K562 (cell line): ENCODE data around the gene USP10. TPM values are rescaled to one million over a fixed set of nuclear protein-coding genes. Genes with fewer than 3 reads are reported as not detected.

Experiments
- ATAC-seq: fragments of 200-7000 bp; cut with Tn5 transposase; 3 replicates; pipeline ENCODE4 v1.9.1; 2020; ENCODE audit warnings: moderate library complexity
- BruUV-seq: library from RNA; stranded (reverse); fragments of 400-500 nt; replicated peaks from 2 replicates; lab custom pipeline; 2021; lab: Mats Ljungman, UMichigan
- CTCF ChIA-PET: fragments of 300-600 bp; formaldehyde crosslinking; extraction: SDS; loops from one replicate; lab custom pipeline; 2021; ENCODE audit warnings: low intra/inter-chr PET ratio; lab: Yijun Ruan, JAX
- POLR2A ChIA-PET: fragments of 300-600, 350-650 bp; sonication (Branson Sonifier 250); formaldehyde crosslinking; extraction: SDS; loops from one replicate; lab custom pipeline; 2021; ENCODE audit warnings: antibody characterized with exemption, inconsistent platforms; lab: Yijun Ruan, JAX
- DNase-seq, 4 experiments: peaks; one replicate each; pipeline versions ENCODE4 v3.0.0 to v3.0.0-alpha.2; 2011 to 2018; ENCODE audit warnings: low spot score in 3 of 4, mixed read lengths in 3 of 4; ENCODE audit errors: extremely low read depth in 1 of 4
- FAIRE-seq: peaks from 2 replicates; lab custom pipeline; 2011; peaks lifted over from hg19 to GRCh38; lab: Jason Lieb, UNC
- H2AFZ ChIP-seq: 2 replicates; pipeline ENCODE4 v1.6.0; 2011; ENCODE audit warnings: low read depth, low read length, control low read depth, inconsistent platforms
- H3K27ac ChIP-seq: fragments of 200-600 bp; 3 replicates; pipeline ENCODE4 v1.8.0; 2011; ENCODE audit warnings: low read depth, mild to moderate bottlenecking, control low read depth, inconsistent platforms, low read length, moderate library complexity, mixed read lengths; ENCODE audit errors: extremely low read depth
- H3K27me3 ChIP-seq, 2 experiments: fragments of 300-600 bp in 1 of 2; 2 replicates in 1 of 2; 3 replicates in 1 of 2; pipeline versions ENCODE4 v1.6.0 to v1.8.0; 2011; ENCODE audit warnings: inconsistent platforms in 2 of 2, low read length in 2 of 2, mild to moderate bottlenecking in 1 of 2, mixed read lengths in 1 of 2, moderate library complexity in 1 of 2; ENCODE audit not compliant: control insufficient read depth in 2 of 2, insufficient read depth in 2 of 2
- H3K36me3 ChIP-seq: fragments of 300-600 bp; 3 replicates; pipeline ENCODE4 v1.8.0; 2011; ENCODE audit warnings: mild to moderate bottlenecking, low read length, inconsistent platforms; ENCODE audit not compliant: control insufficient read depth, insufficient read depth
- H3K4me1 ChIP-seq, 2 experiments: fragments of 200-600 bp in 1 of 2; replicated peaks in 1 of 2; 2 replicates in 1 of 2; 3 replicates in 1 of 2; pipeline versions ENCODE4 v1.5.1 to v1.8.0; 2011; ENCODE audit warnings: inconsistent platforms in 2 of 2, low read length in 2 of 2, mild to moderate bottlenecking in 1 of 2, mixed read lengths in 1 of 2, moderate library complexity in 1 of 2; ENCODE audit not compliant: control insufficient read depth in 2 of 2, insufficient read depth in 2 of 2
- H3K4me2 ChIP-seq: 2 replicates; pipeline ENCODE4 v1.6.1; 2011; ENCODE audit warnings: low read length, control low read depth, inconsistent platforms, mixed read lengths; ENCODE audit not compliant: insufficient read depth
- H3K4me3 ChIP-seq: fragments of 200-600 bp; sonication (generic), shearing (Covaris generic); 2 replicates; pipeline ENCODE4 v1.5.1; 2016; ENCODE audit warnings: control low read depth, inconsistent platforms
- H3K79me2 ChIP-seq: fragments of 200-600 bp; 3 replicates; pipeline ENCODE4 v1.8.0; 2011; ENCODE audit warnings: low read length, inconsistent platforms; ENCODE audit not compliant: control insufficient read depth, insufficient read depth
- H3K9ac ChIP-seq, 2 experiments: 2 replicates each; pipeline versions ENCODE4 v1.6.0 to v1.6.1; 2011; ENCODE audit warnings: low read depth in 2 of 2, low read length in 2 of 2, control low read depth in 1 of 2, inconsistent platforms in 1 of 2, mild to moderate bottlenecking in 1 of 2, mixed read lengths in 1 of 2; ENCODE audit not compliant: insufficient read depth in 1 of 2
- H3K9me1 ChIP-seq: one replicate; pipeline ENCODE4 v1.6.0; 2011; ENCODE audit warnings: inconsistent platforms, mild to moderate bottlenecking, low read length, moderate library complexity; ENCODE audit not compliant: control insufficient read depth, insufficient read depth
- H3K9me3 ChIP-seq: replicated peaks from 2 replicates; pipeline ENCODE4 v1.5.1; 2011; ENCODE audit warnings: low read depth, low read length, inconsistent platforms; ENCODE audit not compliant: control insufficient read depth, insufficient read depth
- H4K20me1 ChIP-seq: replicated peaks from 2 replicates; pipeline ENCODE4 v1.6.1; 2011; ENCODE audit warnings: low read length, inconsistent platforms, mixed read lengths; ENCODE audit not compliant: control insufficient read depth, insufficient read depth
- CBX2 ChIP-seq: fragments of 200-600 bp; sonication (generic); IDR thresholded peaks from one replicate; pipeline ENCODE4 v1.6.1; 2012; ENCODE audit warnings: mild to moderate bottlenecking, low read length, inconsistent platforms; ENCODE audit not compliant: insufficient read depth, poor library complexity, severe bottlenecking
- HSF4 ChIP-seq: fragments of 250-450 bp; sonication (Bioruptor Pico); IDR thresholded peaks from 2 replicates; pipeline ENCODE4 v2.1.2; 2022; ENCODE audit warnings: mild to moderate bottlenecking, moderate library complexity, borderline replicate concordance
- KLF1 ChIP-seq: fragments of 450-650 bp; IDR thresholded peaks from 2 replicates; pipeline ENCODE4 v1.6.1; 2016; ENCODE audit warnings: missing genetic modification characterization, missing compliant biosample characterization
- NR2F6 ChIP-seq: fragments of 450-650 bp; formaldehyde crosslinking; IDR thresholded peaks from 2 replicates; pipeline ENCODE4 v1.4.0; 2020; ENCODE audit warnings: mild to moderate bottlenecking
- RNF2 ChIP-seq: sonication (generic); IDR thresholded peaks from 2 replicates; pipeline ENCODE4 v1.6.1; 2016
- ZC3H8 ChIP-seq: fragments of 450-650 bp; IDR thresholded peaks from 2 replicates; pipeline ENCODE4 v1.6.1; 2017
- ZKSCAN3 ChIP-seq: fragments of 250-450 bp; sonication (Bioruptor Pico); IDR thresholded peaks from 2 replicates; pipeline ENCODE4 v1.4.0; 2020
- ZNF174 ChIP-seq: fragments of 250-450 bp; sonication (Bioruptor Pico); IDR thresholded peaks from 2 replicates; pipeline ENCODE4 v1.4.0; 2020; ENCODE audit warnings: mild to moderate bottlenecking
- ZNF224 ChIP-seq: sonication (generic); formaldehyde crosslinking; IDR thresholded peaks from 2 replicates; pipeline ENCODE4 v1.8.0; 2022; ENCODE audit warnings: mild to moderate bottlenecking, missing genetic modification reagents
- WGBS: fragments of 100-300 bp; shearing (Covaris generic); methylation state at CpG from one replicate; pipeline ENCODE4 v1.1.6; 2016; ENCODE audit warnings: low coverage, mixed read lengths; ENCODE audit not compliant: insufficient coverage; ENCODE audit errors: missing lambda C conversion rate; 5-methylcytosine and 5-hydroxymethylcytosine counted together
- in situ Hi-C: fragments of 300-500 bp; cut with MboI; formaldehyde crosslinking; loops from 4 replicates; pipeline ENCODE4 v1.15.0; 2018; ENCODE audit warnings: inconsistent platforms, mixed read lengths
- intact Hi-C: fragments of 100-400 bp; cut with micrococcal nuclease; formaldehyde crosslinking; loops from 2 replicates; pipeline ENCODE4 v1.14.2; 2022
- polyA plus RNA-seq, 8 experiments: library from polyadenylated mRNA; depleted of rRNA in 4 of 8; stranded (reverse) in 5 of 8; unstranded in 3 of 8; fragments of >200 nt; fragmentation: Nextera tagmentation in 2 of 8; fragmentation: Illumina TruSeq in 1 of 8; extraction: Ambion mirVana in 2 of 8; extraction: Trizol in 1 of 8; gene quantifications; 2 replicates each; pipeline versions ENCODE4 v1.2.1 to v1.2.3, GENCODE V29; 2011 to 2014; ENCODE audit warnings: inconsistent platforms in 1 of 8, missing spikeins in 1 of 8
- total RNA-seq, 7 experiments: library from RNA; depleted of rRNA in 6 of 7; stranded (reverse); fragments of >200 nt in 6 of 7; fragmentation: Illumina TruSeq in 2 of 7; extraction: Trizol in 2 of 7; gene quantifications; 2 replicates each; pipeline versions ENCODE4 v1.2.1 to v1.2.3, GENCODE V29; 2011 to 2021; ENCODE audit warnings: low replicate concordance in 1 of 7
- TF ChIP-seq, protein P1 (sequence below): fragments of 450-650 bp; IDR thresholded peaks from 2 replicates; pipeline ENCODE4 v1.6.1; 2016; ENCODE audit warnings: antibody characterized with exemption
- TF ChIP-seq, protein P2 (sequence below): fragments of 450-650 bp; IDR thresholded peaks from 2 replicates; pipeline ENCODE4 v1.6.1; 2016; ENCODE audit warnings: low read depth, mild to moderate bottlenecking, moderate library complexity

The USP10 gene
- total and polyA plus RNA-seq, 9 of the 15 experiments (the other 6 are each of a cell fraction or from before 2014, with no cell fraction given), result 61.7 to 197 (median 116) TPM

DNA sequence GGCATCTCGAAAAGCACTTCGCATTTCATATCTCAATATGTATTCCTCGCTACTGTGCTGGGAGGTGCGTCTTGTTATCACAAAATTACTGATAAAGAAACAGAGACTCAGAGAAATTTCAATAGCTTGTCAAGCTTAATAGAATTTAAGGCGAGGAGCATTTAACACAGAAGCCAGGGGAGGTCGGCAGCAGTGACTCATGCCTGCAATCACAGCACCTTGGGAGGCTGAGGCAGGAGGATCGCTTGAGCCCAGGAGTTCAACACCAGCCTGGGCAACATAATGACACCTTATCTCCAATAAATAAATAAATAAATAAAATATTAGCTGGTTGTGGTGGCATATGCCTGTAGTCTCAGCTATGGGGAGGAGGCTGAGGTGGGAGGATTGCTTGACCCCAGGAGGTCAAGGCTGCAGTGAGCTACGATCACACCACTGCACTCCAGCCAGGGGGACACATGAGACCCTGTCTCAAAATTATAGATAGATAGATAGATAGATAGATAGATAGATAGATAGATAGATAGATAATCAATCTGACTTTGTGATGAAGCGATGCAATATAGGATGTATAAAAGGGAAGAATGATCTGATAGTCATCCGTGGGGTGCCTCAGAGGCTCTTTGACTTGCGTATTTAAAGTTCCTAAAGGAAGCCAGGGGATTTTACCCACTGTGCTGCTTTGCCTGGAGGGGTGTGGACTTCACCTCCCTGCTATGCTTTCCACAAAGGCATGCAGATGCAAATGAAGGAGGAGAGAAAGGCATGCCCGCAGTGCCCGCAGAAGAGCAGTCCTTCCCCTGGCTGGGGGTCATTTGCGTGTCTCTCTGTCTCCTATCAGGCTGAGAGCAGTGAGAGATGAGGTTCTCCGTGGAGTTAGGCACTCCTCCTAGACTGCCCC is 15.9 kb upstream of the USP10 start (continued):
- TF ChIP-seq, protein P1, sequence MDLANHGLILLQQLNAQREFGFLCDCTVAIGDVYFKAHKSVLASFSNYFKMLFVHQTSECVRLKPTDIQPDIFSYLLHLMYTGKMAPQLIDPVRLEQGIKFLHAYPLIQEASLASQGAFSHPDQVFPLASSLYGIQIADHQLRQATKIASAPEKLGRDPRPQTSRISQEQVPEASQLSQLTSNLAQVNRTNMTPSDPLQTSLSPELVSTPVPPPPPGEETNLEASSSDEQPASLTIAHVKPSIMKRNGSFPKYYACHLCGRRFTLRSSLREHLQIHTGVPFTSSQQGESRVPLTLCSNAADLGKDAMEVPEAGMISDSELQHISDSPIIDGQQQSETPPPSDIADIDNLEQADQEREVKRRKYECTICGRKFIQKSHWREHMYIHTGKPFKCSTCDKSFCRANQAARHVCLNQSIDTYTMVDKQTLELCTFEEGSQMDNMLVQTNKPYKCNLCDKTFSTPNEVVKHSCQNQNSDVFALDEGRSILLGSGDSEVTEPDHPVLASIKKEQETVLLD, result peak; percentile 33; the same call in 1 of the 2 replicates
- TF ChIP-seq KLF1 (tag) (no peak), ZC3H8 (no peak)
- TF ChIP-seq, all 486 proteins: peak for 3

DNA sequence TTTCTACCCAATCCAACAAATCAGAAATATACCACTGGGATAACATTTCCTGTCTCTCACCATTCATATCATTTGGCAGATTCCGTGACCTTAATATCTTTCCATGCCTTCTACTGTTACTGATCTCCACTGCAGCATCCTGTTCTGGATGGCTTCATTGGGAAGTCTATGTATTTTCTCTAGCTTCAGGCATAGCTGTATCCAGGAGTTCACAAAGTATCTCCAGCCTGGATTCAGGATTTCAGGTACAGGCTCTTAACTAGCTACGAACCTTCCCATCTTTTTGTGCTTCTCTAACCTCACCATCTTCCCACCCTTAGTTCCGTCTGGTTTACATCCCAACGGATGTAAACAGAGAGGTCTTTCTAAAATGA is 15.2 kb upstream of the USP10 start:
- Histone ChIP-seq H3K9ac (no peak overlapping the region), H2AFZ (no peak overlapping the region), H3K4me2 (no peak overlapping the region), H3K27me3 (peaks cover 26 to 27% of the 10 kb centered on the region in 2 experiments), H3K4me3 (no peak overlapping the region), H3K36me3 (no peaks in the 10 kb centered on the region), H3K4me1 (no peaks in the 10 kb centered on the region; a peak in 2 of 5 replicates), H4K20me1 (no peaks in the 10 kb centered on the region), H3K27ac (no peak overlapping the region), H3K9me1 (no peaks in the 10 kb centered on the region), H3K9me3 (0 out of 2 replicates have a peak, but pooled peaks cover 5% of the 10 kb centered on the region), H3K79me2 (no peaks in the 10 kb centered on the region)
- ChIA-PET CTCF (no interaction called here), POLR2A (interaction anchor here (1.0 to 1.7 kb wide), 3 partner anchors 11 to 16 kb away, joined by 3 to 4 read pairs (median 4); no protein-coding TSS in a partner anchor)
- BruUV-seq, result no TSS peak
- FAIRE-seq (no peak), DNase-seq (no peak), ATAC-seq (no peak)
- TF ChIP-seq RNF2 (no peak), NR2F6 (no peak), CBX2 (no peak), HSF4 (CRISPR knock-in tag) (no peak), ZNF174 (CRISPR knock-in tag) (no peak), ZNF224 (CRISPR knock-in tag) (no peak), ZKSCAN3 (no peak)
- TF ChIP-seq, protein P2, sequence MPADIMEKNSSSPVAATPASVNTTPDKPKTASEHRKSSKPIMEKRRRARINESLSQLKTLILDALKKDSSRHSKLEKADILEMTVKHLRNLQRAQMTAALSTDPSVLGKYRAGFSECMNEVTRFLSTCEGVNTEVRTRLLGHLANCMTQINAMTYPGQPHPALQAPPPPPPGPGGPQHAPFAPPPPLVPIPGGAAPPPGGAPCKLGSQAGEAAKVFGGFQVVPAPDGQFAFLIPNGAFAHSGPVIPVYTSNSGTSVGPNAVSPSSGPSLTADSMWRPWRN, result no peak
- in situ Hi-C loops, result no loop called here
- intact Hi-C loops, result no loop called here
- 24% methylated on average over 4 of the region's 4 CpGs for WGBS
